Peyer's patch (tissue), 4 donors: Measurements from ENCODE around the gene TTC39B.

Experiments
- POLR2A ChIP-seq, 2 donors: fragments of 450-650 bp; IDR thresholded peaks; one replicate each; pipeline ENCODE4 v1.5.1; 2017; ENCODE audit warnings: antibody characterized with exemption in 2 of 2, mild to moderate bottlenecking in 2 of 2, moderate library complexity in 2 of 2
- TF ChIP-seq, protein P1 (sequence below), 6 experiments: fragments of 450-650 bp in 4 of 6; fragments of 200-600 bp in 2 of 6; sonication (generic) in 1 of 6; IDR thresholded peaks; one replicate each; pipeline ENCODE4 v1.5.1; 2017 to 2019; ENCODE audit warnings: antibody characterized with exemption in 6 of 6, mild to moderate bottlenecking in 3 of 6, moderate library complexity in 1 of 6

DNA sequence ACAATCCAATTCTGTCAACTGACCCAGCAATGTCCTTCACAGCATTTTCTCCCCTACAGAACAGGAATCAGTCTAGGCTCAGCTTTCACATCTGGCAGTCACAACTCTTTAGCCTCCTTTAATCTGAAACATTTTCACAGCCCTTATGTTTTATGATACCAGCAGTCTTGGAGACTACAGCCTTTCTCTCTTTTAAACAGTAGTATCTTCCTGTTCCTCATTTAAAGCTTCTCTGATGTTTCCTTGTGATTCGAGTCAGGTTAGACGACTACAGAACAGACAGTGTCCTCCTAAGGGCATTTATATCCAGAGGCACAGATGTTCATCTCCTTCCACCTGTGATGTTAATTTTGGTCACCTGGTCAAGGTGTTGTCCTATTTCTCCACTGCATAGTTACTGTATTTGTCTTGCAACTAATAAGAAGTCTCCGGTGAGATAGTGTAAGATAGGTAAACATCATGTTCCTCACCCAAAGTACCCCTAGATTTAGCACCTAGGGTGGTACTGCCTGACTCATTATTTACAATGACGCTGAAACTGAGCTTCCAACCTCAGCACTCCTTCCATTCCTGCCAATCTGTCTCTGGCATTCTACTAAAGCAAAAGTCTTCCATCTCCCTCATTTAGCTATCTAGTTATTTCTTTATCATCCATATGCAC lies 20.7 kb downstream of the TTC39B start:
- TF ChIP-seq, protein P1, sequence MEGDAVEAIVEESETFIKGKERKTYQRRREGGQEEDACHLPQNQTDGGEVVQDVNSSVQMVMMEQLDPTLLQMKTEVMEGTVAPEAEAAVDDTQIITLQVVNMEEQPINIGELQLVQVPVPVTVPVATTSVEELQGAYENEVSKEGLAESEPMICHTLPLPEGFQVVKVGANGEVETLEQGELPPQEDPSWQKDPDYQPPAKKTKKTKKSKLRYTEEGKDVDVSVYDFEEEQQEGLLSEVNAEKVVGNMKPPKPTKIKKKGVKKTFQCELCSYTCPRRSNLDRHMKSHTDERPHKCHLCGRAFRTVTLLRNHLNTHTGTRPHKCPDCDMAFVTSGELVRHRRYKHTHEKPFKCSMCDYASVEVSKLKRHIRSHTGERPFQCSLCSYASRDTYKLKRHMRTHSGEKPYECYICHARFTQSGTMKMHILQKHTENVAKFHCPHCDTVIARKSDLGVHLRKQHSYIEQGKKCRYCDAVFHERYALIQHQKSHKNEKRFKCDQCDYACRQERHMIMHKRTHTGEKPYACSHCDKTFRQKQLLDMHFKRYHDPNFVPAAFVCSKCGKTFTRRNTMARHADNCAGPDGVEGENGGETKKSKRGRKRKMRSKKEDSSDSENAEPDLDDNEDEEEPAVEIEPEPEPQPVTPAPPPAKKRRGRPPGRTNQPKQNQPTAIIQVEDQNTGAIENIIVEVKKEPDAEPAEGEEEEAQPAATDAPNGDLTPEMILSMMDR (IDR thresholded peaks at IDR 0.05), result no peak
- no peak for TF ChIP-seq POLR2A (IDR thresholded peaks at IDR 0.05)
